ENCODE results near the gene IGSF22. TPM values are rescaled to one million over a fixed set of nuclear protein-coding genes. Genes with fewer than 3 reads are reported as not detected.
A peak's percentile ranks its signal among the peaks of the same experiment; 100 is the strongest.

The IGSF22 gene
- total RNA-seq, 6 donors from 2014 or later, result 1.2 to 21.0 (median 2.1) TPM; not detected in 3

GRCh38 chr11:18720808-18721560, 5.0 kb downstream of the IGSF22 start:
- Histone ChIP-seq H3K27me3 (no peaks in the 10 kb centered on the region), H3K27ac (peak overlapping the region; percentile 34 to 71 (median 58)), H3K4me3 (peak overlapping the region; percentile 15 to 69 (median 60)), H3K36me3 (no peaks in the 10 kb centered on the region), H3K4me1 (peaks cover 9 to 19% (median 13%) of the 10 kb centered on the region in 4 donors), H3K9me3 (no peaks in the 10 kb centered on the region)
- WGBS, 2 donors, result 7 to 10% methylated on average over 27 to 37 of the region's 41 CpGs
- TF ChIP-seq POLR2A (IDR thresholded peaks at IDR 0.05) (no peak), POLR2AphosphoS5 (IDR thresholded peaks at IDR 0.05) (peak in 1 of 2 donors; percentile 62)
- DNase-seq (peak; percentile 84 to 90), ATAC-seq (ENCODE audit: low FRiP score in 2 of 2) (peak; percentile 84 to 96)

- DNase-seq, result no peak
- H3K9me3 ChIP-seq, result no peaks in the 10 kb centered on the region
- TF ChIP-seq EP300 (IDR thresholded peaks at IDR 0.05), result no peak
- no peak for TF ChIP-seq POLR2AphosphoS5 (IDR thresholded peaks at IDR 0.05)
- no peak for TF ChIP-seq CTCF (IDR thresholded peaks at IDR 0.05)
- TF ChIP-seq POLR2A (IDR thresholded peaks at IDR 0.05), result no peak
- H3K27me3 ChIP-seq, result no peaks in the 10 kb centered on the region
- peak overlapping the region in 2 of 4 donors; percentile 58 to 69 for H3K4me3 ChIP-seq
- 68 to 93% methylated on average over 4 to 5 of the region's 5 CpGs for WGBS, 2 donors
- H3K27ac ChIP-seq, result peak overlapping the region in 2 of 4 donors; percentile 61 to 71
- no peak for ATAC-seq (ENCODE audit: low FRiP score in 2 of 2)
- H3K4me1 ChIP-seq, result peaks cover 9 to 19% (median 13%) of the 10 kb centered on the region in 4 donors
- no peaks in the 10 kb centered on the region for H3K36me3 ChIP-seq
These were observed 5.7 kb downstream of the IGSF22 start for GRCh38 chr11:18720091-18720807.

GRCh38 chr11:18715476-18715875, 10.5 kb downstream of the IGSF22 start:
- ATAC-seq (ENCODE audit: low FRiP score in 2 of 2), result no peak
- H3K4me1 ChIP-seq, result peaks cover 0 to 2% (median 0%) of the 10 kb centered on the region in 4 donors
- H3K4me3 ChIP-seq, result no peak overlapping the region
- no peaks in the 10 kb centered on the region for H3K9me3 ChIP-seq
- TF ChIP-seq EP300 (IDR thresholded peaks at IDR 0.05) (no peak), POLR2A (IDR thresholded peaks at IDR 0.05) (no peak), POLR2AphosphoS5 (IDR thresholded peaks at IDR 0.05) (no peak), CTCF (IDR thresholded peaks at IDR 0.05) (no peak)
- 79 to 80% methylated on average over 7 of the region's 7 CpGs for WGBS, 2 donors
- no peaks in the 10 kb centered on the region for H3K27me3 ChIP-seq
- no peaks in the 10 kb centered on the region for H3K36me3 ChIP-seq
- H3K27ac ChIP-seq, result no peak overlapping the region
- DNase-seq, result no peak

- no peaks in the 10 kb centered on the region for H3K9me3 ChIP-seq
- TF ChIP-seq POLR2A (IDR thresholded peaks at IDR 0.05), result no peak
- TF ChIP-seq EP300 (IDR thresholded peaks at IDR 0.05), result no peak
- TF ChIP-seq POLR2AphosphoS5 (IDR thresholded peaks at IDR 0.05), result no peak
- no peak for TF ChIP-seq CTCF (IDR thresholded peaks at IDR 0.05)
- ATAC-seq (ENCODE audit: low FRiP score in 2 of 2) (no peak), DNase-seq (peak in 1 of 2 donors; percentile 54)
- H3K27me3 ChIP-seq, result no peaks in the 10 kb centered on the region
- H3K4me3 ChIP-seq, result no peak overlapping the region
- 84 to 92% methylated on average over 10 of the region's 10 CpGs for WGBS, 2 donors
- H3K4me1 ChIP-seq, result no peaks in the 10 kb centered on the region
- H3K27ac ChIP-seq, result no peak overlapping the region
- H3K36me3 ChIP-seq, result no peaks in the 10 kb centered on the region
These were observed 11.6 kb downstream of the IGSF22 start for GRCh38 chr11:18714443-18714780.

GRCh38 chr11:18713646-18714442, 12.1 kb downstream of the IGSF22 start:
- Histone ChIP-seq H3K9me3 (no peaks in the 10 kb centered on the region), H3K4me3 (no peak overlapping the region), H3K4me1 (no peaks in the 10 kb centered on the region), H3K27ac (no peak overlapping the region), H3K36me3 (no peaks in the 10 kb centered on the region), H3K27me3 (no peaks in the 10 kb centered on the region)
- no peak for TF ChIP-seq CTCF (IDR thresholded peaks at IDR 0.05)
- no peak for TF ChIP-seq POLR2A (IDR thresholded peaks at IDR 0.05)
- TF ChIP-seq EP300 (IDR thresholded peaks at IDR 0.05), result no peak
- TF ChIP-seq POLR2AphosphoS5 (IDR thresholded peaks at IDR 0.05), result no peak
- DNase-seq (no peak), ATAC-seq (ENCODE audit: low FRiP score in 2 of 2) (no peak)
- 93 to 95% methylated on average over 22 to 26 of the region's 26 CpGs for WGBS, 2 donors

All from upper lobe of left lung (tissue), 6 donors.